OCI-LY7 (cell line): ENCODE data around the gene LHPP. TPM values are rescaled to one million over a fixed set of nuclear protein-coding genes. Genes with fewer than 3 reads are reported as not detected.

Source experiments
- BruUV-seq: library from RNA; stranded (reverse); fragments of 400-500 nt; replicated peaks from 2 replicates; lab custom pipeline; 2021; lab: Mats Ljungman, UMichigan
- CTCF ChIA-PET: fragments of 300-600 bp; sonication (Branson Sonifier 250); formaldehyde crosslinking; loops from one replicate; lab custom pipeline; 2022; ENCODE audit warnings: antibody characterized with exemption; ENCODE audit not compliant: unreplicated experiment; lab: Charles Lee
- POLR2A ChIA-PET: fragments of 300-600 bp; sonication (Branson Sonifier 250); formaldehyde crosslinking; loops from one replicate; lab custom pipeline; 2022; ENCODE audit warnings: antibody characterized with exemption; lab: Charles Lee
- DNase-seq: peaks from one replicate; pipeline ENCODE4 v3.0.0-alpha.2; 2015; ENCODE audit warnings: low spot score
- H2AFZ ChIP-seq: fragments of 200-600 bp; sonication (generic), shearing (Covaris generic); 2 replicates; pipeline ENCODE4 v1.6.1; 2014; ENCODE audit warnings: mild to moderate bottlenecking, antibody characterized with exemption, low read length, moderate library complexity
- H3K27ac ChIP-seq: fragments of 200-600 bp; sonication (generic); 2 replicates; pipeline ENCODE4 v1.5.1; 2014; ENCODE audit warnings: mixed run types, low read depth, mild to moderate bottlenecking, moderate library complexity, low read length, inconsistent platforms; ENCODE audit not compliant: poor library complexity, severe bottlenecking
- H3K36me3 ChIP-seq: fragments of 200-600 bp; sonication (generic); 2 replicates; pipeline ENCODE4 v1.6.1; 2014; ENCODE audit warnings: mild to moderate bottlenecking, antibody characterized with exemption, low read length, moderate library complexity, mixed read lengths; ENCODE audit not compliant: insufficient read depth
- H3K4me1 ChIP-seq: fragments of 200-600 bp; sonication (generic); 2 replicates; pipeline ENCODE4 v1.5.1; 2014; ENCODE audit warnings: mild to moderate bottlenecking, low read length; ENCODE audit not compliant: insufficient read depth, poor library complexity, severe bottlenecking
- H3K4me2 ChIP-seq: fragments of 200-600 bp; sonication (generic); 2 replicates; pipeline ENCODE4 v1.6.1; 2014; ENCODE audit warnings: mild to moderate bottlenecking, low read length
- H3K4me3 ChIP-seq: fragments of 200-600 bp; sonication (generic); 2 replicates; pipeline ENCODE4 v1.5.1; 2014; ENCODE audit warnings: mild to moderate bottlenecking, low read depth, low read length; ENCODE audit not compliant: poor library complexity, severe bottlenecking
- H3K79me2 ChIP-seq: fragments of 200-600 bp; sonication (generic); 2 replicates; pipeline ENCODE4 v1.6.1; 2016; ENCODE audit warnings: low read depth, mild to moderate bottlenecking, low read length, moderate library complexity, mixed read lengths; ENCODE audit not compliant: insufficient read depth
- H3K9me2 ChIP-seq: fragments of 200-600 bp; sonication (generic); 2 replicates; pipeline ENCODE4 v1.6.1; 2016; ENCODE audit warnings: mild to moderate bottlenecking, low read length, mixed read lengths; ENCODE audit not compliant: insufficient read depth
- H3K9me3 ChIP-seq: fragments of 200-600 bp; sonication (generic); 2 replicates; pipeline ENCODE4 v1.6.1; 2014; ENCODE audit warnings: mild to moderate bottlenecking, mixed run types, low read length, mixed read lengths
- H4K20me1 ChIP-seq: fragments of 200-600 bp; sonication (generic); 2 replicates; pipeline ENCODE4 v1.6.1; 2014; ENCODE audit warnings: mild to moderate bottlenecking, antibody characterized with exemption, low read length, moderate library complexity, mixed read lengths; ENCODE audit not compliant: insufficient read depth
- CTCF ChIP-seq: fragments of 200-600 bp; sonication (generic); conservative IDR thresholded peaks from 2 replicates; pipeline ENCODE4 v1.5.1; 2014; ENCODE audit warnings: mild to moderate bottlenecking, antibody characterized with exemption, low read length, moderate library complexity, mixed read lengths
- EZH2phosphoT487 ChIP-seq: fragments of 200-600 bp; sonication (generic); IDR thresholded peaks from 2 replicates; pipeline ENCODE4 v1.6.1; 2018; ENCODE audit warnings: low read depth, borderline replicate concordance, mild to moderate bottlenecking, mixed run types, antibody characterized with exemption, low read length, moderate library complexity, mixed read lengths
- intact Hi-C: fragments of 100-400 bp; cut with micrococcal nuclease; formaldehyde crosslinking; loops from one replicate; pipeline ENCODE4 v1.10.0; 2022; ENCODE audit not compliant: unreplicated experiment
- total RNA-seq, 2 experiments: library from RNA; depleted of rRNA in 1 of 2; stranded (reverse); fragments of >200 nt in 1 of 2; shearing (Covaris generic) in 1 of 2; gene quantifications; 2 replicates each; pipeline ENCODE4 v1.2.3, GENCODE V29; 2014 to 2022

Gene LHPP
- total RNA-seq, 2 experiments from 2014 or later: 30.3 to 65.2 TPM

GRCh38 chr10:124551755-124552154 lies 90.1 kb downstream of the LHPP start:
- intact Hi-C loops: no loop called here
- no peak for TF ChIP-seq EZH2phosphoT487
- TF ChIP-seq CTCF: no peak
- ChIA-PET CTCF (interaction anchor here (0.7 kb wide), 1 partner anchor 44 kb away, joined by 3 read pairs; no protein-coding TSS in a partner anchor), POLR2A (interaction anchor here (0.9 to 1.2 kb wide), 2 partner anchors 8 to 50 kb away, joined by 3 read pairs; no protein-coding TSS in a partner anchor)
- Histone ChIP-seq H2AFZ (no peak overlapping the region), H3K4me3 (no peak overlapping the region), H3K4me2 (no peak overlapping the region), H3K4me1 (peaks cover 49% of the 10 kb centered on the region), H4K20me1 (no peaks in the 10 kb centered on the region), H3K79me2 (no peaks in the 10 kb centered on the region; the same call in 1 of the 2 replicates), H3K9me3 (no peaks in the 10 kb centered on the region), H3K9me2 (no peaks in the 10 kb centered on the region), H3K36me3 (no peaks in the 10 kb centered on the region), H3K27ac (no peak overlapping the region)
- no TSS peak for BruUV-seq
- no peak for DNase-seq

- ChIA-PET CTCF (no interaction called here), POLR2A (interaction anchor here (1.0 kb wide), 1 partner anchor 14 kb away, joined by 3 read pairs; no protein-coding TSS in a partner anchor)
- no peak for DNase-seq
- Histone ChIP-seq H3K4me1 (peaks cover 39% of the 10 kb centered on the region), H3K79me2 (no peaks in the 10 kb centered on the region), H3K4me3 (no peak overlapping the region), H3K9me3 (no peaks in the 10 kb centered on the region), H3K9me2 (no peaks in the 10 kb centered on the region), H3K4me2 (no peak overlapping the region), H3K27ac (no peak overlapping the region), H2AFZ (no peak overlapping the region), H3K36me3 (no peaks in the 10 kb centered on the region), H4K20me1 (no peaks in the 10 kb centered on the region)
- TF ChIP-seq EZH2phosphoT487: no peak
- TF ChIP-seq CTCF: no peak
- intact Hi-C loops: no loop called here
- BruUV-seq: no TSS peak
Measured at GRCh38 chr10:124552691-124553276, 91.2 kb downstream of the LHPP start.
